K562 (cell line): ENCODE data around the gene UQCRHL. TPM values are rescaled to one million over a fixed set of nuclear protein-coding genes. Genes with fewer than 3 reads are reported as not detected.

Experiments
- CXXC5 ChIP-seq: fragments of 250-450 bp; sonication (Bioruptor Pico); IDR thresholded peaks from 2 replicates; pipeline ENCODE4 v1.8.0; 2022; ENCODE audit warnings: inconsistent platforms, mild to moderate bottlenecking, moderate library complexity
- DACH1 ChIP-seq: fragments of 450-650 bp; IDR thresholded peaks from 2 replicates; pipeline ENCODE4 v1.6.1; 2018; ENCODE audit not compliant: partially characterized antibody
- ETV5 ChIP-seq: sonication (generic); formaldehyde crosslinking; IDR thresholded peaks from 2 replicates; pipeline ENCODE4 v1.4.0; 2020; ENCODE audit warnings: low read depth, mild to moderate bottlenecking, missing genetic modification reagents
- FOSL1 ChIP-seq: fragments of 200-800 bp; sonication (Bioruptor generic); conservative IDR thresholded peaks from 2 replicates; pipeline ENCODE4 v1.6.1; 2016; ENCODE audit warnings: missing genetic modification characterization, missing compliant biosample characterization
- GABPB1 ChIP-seq: sonication (generic); formaldehyde crosslinking; IDR thresholded peaks from 2 replicates; pipeline ENCODE4 v1.8.0; 2022; ENCODE audit warnings: mild to moderate bottlenecking, missing genetic modification reagents
- HNRNPK ChIP-seq: fragments of 200-400 bp; formaldehyde crosslinking; IDR thresholded peaks from one replicate; pipeline ENCODE4 v1.6.1; 2018; ENCODE audit warnings: mild to moderate bottlenecking, low read depth, low read length; ENCODE audit not compliant: poor library complexity, severe bottlenecking
- NCOR1 ChIP-seq: fragments of 450-650 bp; IDR thresholded peaks from 2 replicates; pipeline ENCODE4 v1.6.1; 2016; ENCODE audit warnings: mild to moderate bottlenecking, moderate library complexity
- NR2F6 ChIP-seq: fragments of 450-650 bp; formaldehyde crosslinking; IDR thresholded peaks from 2 replicates; pipeline ENCODE4 v1.4.0; 2020; ENCODE audit warnings: mild to moderate bottlenecking
- PHF8 ChIP-seq: fragments of 200-600 bp; sonication (generic); IDR thresholded peaks from 2 replicates; pipeline ENCODE4 v1.6.1; 2012; ENCODE audit warnings: mixed run types, mild to moderate bottlenecking, inconsistent platforms, low read length, moderate library complexity, borderline replicate concordance
- POLR2AphosphoS5 ChIP-seq: IDR thresholded peaks from 2 replicates; pipeline ENCODE4 v1.6.1; 2011; ENCODE audit warnings: mild to moderate bottlenecking, low read depth, low read length, moderate library complexity; ENCODE audit not compliant: control insufficient read depth, insufficient read depth
- POLR2B ChIP-seq: fragments of 450-650 bp; IDR thresholded peaks from 2 replicates; pipeline ENCODE4 v1.6.1; 2018; ENCODE audit warnings: low read depth; ENCODE audit not compliant: partially characterized antibody
- TAF7 ChIP-seq: fragments of 450-650 bp; IDR thresholded peaks from 2 replicates; pipeline ENCODE4 v1.6.1; 2016; ENCODE audit warnings: missing genetic modification characterization, missing compliant biosample characterization
- ZBTB1 ChIP-seq: sonication (generic); formaldehyde crosslinking; IDR thresholded peaks from 2 replicates; pipeline ENCODE4 v1.8.1; 2023; ENCODE audit warnings: missing genetic modification reagents, low read depth, mild to moderate bottlenecking, borderline replicate concordance
- ZNF217 ChIP-seq: sonication (generic); formaldehyde crosslinking; IDR thresholded peaks from 2 replicates; pipeline ENCODE4 v1.8.0; 2022; ENCODE audit warnings: mild to moderate bottlenecking, missing genetic modification reagents
- ZNF551 ChIP-seq: fragments of 250-450 bp; sonication (Bioruptor Pico); IDR thresholded peaks from 2 replicates; pipeline ENCODE4 v1.5.0; 2021; ENCODE audit warnings: mild to moderate bottlenecking, moderate library complexity
- ZNF583 ChIP-seq: fragments of 250-450 bp; sonication (Bioruptor Pico); IDR thresholded peaks from 2 replicates; pipeline ENCODE4 v1.4.0; 2020
- ZNF584 ChIP-seq: fragments of 200-800 bp; sonication (Bioruptor generic); IDR thresholded peaks from 2 replicates; pipeline ENCODE4 v1.6.1; 2016; ENCODE audit warnings: low read depth, mild to moderate bottlenecking, missing genetic modification characterization, missing compliant biosample characterization
- ZNF717 ChIP-seq: fragments of 250-450 bp; sonication (Bioruptor Pico); IDR thresholded peaks from 2 replicates; pipeline ENCODE4 v1.5.0; 2021
- ZNF740 ChIP-seq, 3 experiments: fragments of 200-800 bp in 1 of 3; sonication (Bioruptor generic) in 1 of 3; sonication (generic) in 1 of 3; formaldehyde crosslinking in 1 of 3; IDR thresholded peaks; 2 replicates each; pipeline versions ENCODE4 v1.6.1 to v1.8.0; 2016 to 2022; ENCODE audit warnings: mild to moderate bottlenecking in 2 of 3, missing compliant biosample characterization in 2 of 3, missing genetic modification characterization in 2 of 3, missing genetic modification reagents in 1 of 3
- ZNF75A ChIP-seq: fragments of 450-650 bp; formaldehyde crosslinking; IDR thresholded peaks from 2 replicates; pipeline ENCODE4 v1.4.0; 2020; ENCODE audit warnings: mild to moderate bottlenecking
- polyA plus RNA-seq, 8 experiments: library from polyadenylated mRNA; depleted of rRNA in 4 of 8; stranded (reverse) in 5 of 8; unstranded in 3 of 8; fragments of >200 nt; fragmentation: Nextera tagmentation in 2 of 8; fragmentation: Illumina TruSeq in 1 of 8; extraction: Ambion mirVana in 2 of 8; extraction: Trizol in 1 of 8; gene quantifications; 2 replicates each; pipeline versions ENCODE4 v1.2.1 to v1.2.3, GENCODE V29; 2011 to 2014; ENCODE audit warnings: inconsistent platforms in 1 of 8, missing spikeins in 1 of 8
- total RNA-seq, 7 experiments: library from RNA; depleted of rRNA in 6 of 7; stranded (reverse); fragments of >200 nt in 6 of 7; fragmentation: Illumina TruSeq in 2 of 7; extraction: Trizol in 2 of 7; gene quantifications; 2 replicates each; pipeline versions ENCODE4 v1.2.1 to v1.2.3, GENCODE V29; 2011 to 2021; ENCODE audit warnings: low replicate concordance in 1 of 7
- TF ChIP-seq, protein P1 (sequence below): sonication (generic); formaldehyde crosslinking; IDR thresholded peaks from 2 replicates; pipeline ENCODE4 v1.8.0; 2022; ENCODE audit warnings: missing genetic modification reagents, mild to moderate bottlenecking, borderline replicate concordance
- TF ChIP-seq, protein P2 (sequence below): fragments of 250-450 bp; sonication (Bioruptor Pico); IDR thresholded peaks from 2 replicates; pipeline ENCODE4 v1.8.0; 2022; ENCODE audit warnings: inconsistent platforms
- TF ChIP-seq, protein P3 (sequence below): sonication (generic); formaldehyde crosslinking; IDR thresholded peaks from 2 replicates; pipeline ENCODE4 v1.9.0; 2022; ENCODE audit warnings: mild to moderate bottlenecking, missing genetic modification reagents

Gene UQCRHL
- total and polyA plus RNA-seq, 9 of the 15 experiments (the other 6 are each of a cell fraction or from before 2014, with no cell fraction given): 5.1 to 41.3 (median 21.8) TPM

DNA sequence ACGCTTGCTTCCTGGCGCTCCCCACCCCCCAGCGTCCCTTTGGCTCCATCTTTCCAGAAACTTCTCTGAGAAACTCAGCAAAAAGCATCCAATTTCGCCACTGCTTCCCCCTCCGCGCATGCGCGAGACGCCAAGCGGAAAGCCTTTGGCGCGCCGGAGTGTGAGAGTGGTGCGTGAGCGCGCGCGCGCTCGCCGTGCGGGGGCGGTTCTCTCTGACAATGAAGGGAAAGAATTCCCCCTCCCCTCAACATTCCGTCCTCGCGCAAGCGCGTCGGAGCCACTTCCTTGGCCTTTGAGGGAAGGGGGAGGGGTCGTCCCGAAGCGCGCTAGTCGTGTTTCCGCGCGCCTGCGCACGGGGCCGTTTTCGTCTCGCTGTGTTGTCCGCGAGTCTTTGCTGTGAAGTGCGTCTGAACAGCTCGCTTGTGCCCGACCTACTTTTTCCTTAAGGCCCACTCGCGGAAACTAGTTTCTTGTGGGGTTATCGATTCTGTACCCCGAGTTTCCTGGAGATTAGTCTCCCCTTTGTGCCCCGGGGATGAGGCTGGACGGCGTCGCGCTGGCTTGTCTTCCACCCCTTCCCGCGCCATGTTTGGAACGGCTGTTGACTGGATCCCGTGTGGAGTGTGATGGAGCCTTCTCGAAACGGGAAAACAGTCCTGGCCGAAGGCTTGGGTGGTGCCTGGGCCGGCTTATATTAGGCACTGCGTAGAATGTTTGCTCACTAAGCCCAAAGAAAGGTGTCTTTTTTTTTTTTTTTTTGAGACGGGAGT lies 28.5 kb upstream of the UQCRHL start (continued):
- TF ChIP-seq, protein P1, sequence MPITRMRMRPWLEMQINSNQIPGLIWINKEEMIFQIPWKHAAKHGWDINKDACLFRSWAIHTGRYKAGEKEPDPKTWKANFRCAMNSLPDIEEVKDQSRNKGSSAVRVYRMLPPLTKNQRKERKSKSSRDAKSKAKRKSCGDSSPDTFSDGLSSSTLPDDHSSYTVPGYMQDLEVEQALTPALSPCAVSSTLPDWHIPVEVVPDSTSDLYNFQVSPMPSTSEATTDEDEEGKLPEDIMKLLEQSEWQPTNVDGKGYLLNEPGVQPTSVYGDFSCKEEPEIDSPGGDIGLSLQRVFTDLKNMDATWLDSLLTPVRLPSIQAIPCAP (CRISPR knock-in tag): no peak
- no peak for TF ChIP-seq ZNF551 (CRISPR knock-in tag)
- TF ChIP-seq ZBTB1 (CRISPR knock-in tag): no peak
- no peak for TF ChIP-seq ZNF75A (CRISPR knock-in tag)
- TF ChIP-seq, protein P2, sequence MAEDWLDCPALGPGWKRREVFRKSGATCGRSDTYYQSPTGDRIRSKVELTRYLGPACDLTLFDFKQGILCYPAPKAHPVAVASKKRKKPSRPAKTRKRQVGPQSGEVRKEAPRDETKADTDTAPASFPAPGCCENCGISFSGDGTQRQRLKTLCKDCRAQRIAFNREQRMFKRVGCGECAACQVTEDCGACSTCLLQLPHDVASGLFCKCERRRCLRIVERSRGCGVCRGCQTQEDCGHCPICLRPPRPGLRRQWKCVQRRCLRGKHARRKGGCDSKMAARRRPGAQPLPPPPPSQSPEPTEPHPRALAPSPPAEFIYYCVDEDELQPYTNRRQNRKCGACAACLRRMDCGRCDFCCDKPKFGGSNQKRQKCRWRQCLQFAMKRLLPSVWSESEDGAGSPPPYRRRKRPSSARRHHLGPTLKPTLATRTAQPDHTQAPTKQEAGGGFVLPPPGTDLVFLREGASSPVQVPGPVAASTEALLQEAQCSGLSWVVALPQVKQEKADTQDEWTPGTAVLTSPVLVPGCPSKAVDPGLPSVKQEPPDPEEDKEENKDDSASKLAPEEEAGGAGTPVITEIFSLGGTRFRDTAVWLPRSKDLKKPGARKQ: no peak
- no peak for TF ChIP-seq HNRNPK
- TF ChIP-seq POLR2B: peak; percentile 97
- TF ChIP-seq FOSL1 (tag): no peak; the same call in 1 of the 2 replicates
- peak; percentile 51; the same call in 1 of the 2 replicates for TF ChIP-seq ETV5 (CRISPR knock-in tag)
- TF ChIP-seq ZNF740 (CRISPR knock-in tag; IDR thresholded peaks at IDR 0.05): peak; percentile 14; the same call in 1 of the 2 replicates
- TF ChIP-seq ZNF740 (tag; IDR thresholded peaks at IDR 0.05): no peak
- TF ChIP-seq ZNF584: peak; percentile 92
- no peak for TF ChIP-seq NR2F6
- TF ChIP-seq CXXC5: peak; percentile 91
- peak; percentile 89 for TF ChIP-seq POLR2AphosphoS5
- no peak; the same call in 1 of the 2 replicates for TF ChIP-seq NCOR1
- peak; percentile 78 for TF ChIP-seq GABPB1 (CRISPR knock-in tag)
- peak; percentile 74 for TF ChIP-seq ZNF583 (CRISPR knock-in tag)
- peak; percentile 88 for TF ChIP-seq PHF8
- TF ChIP-seq ZNF217: no peak
- TF ChIP-seq, protein P3, sequence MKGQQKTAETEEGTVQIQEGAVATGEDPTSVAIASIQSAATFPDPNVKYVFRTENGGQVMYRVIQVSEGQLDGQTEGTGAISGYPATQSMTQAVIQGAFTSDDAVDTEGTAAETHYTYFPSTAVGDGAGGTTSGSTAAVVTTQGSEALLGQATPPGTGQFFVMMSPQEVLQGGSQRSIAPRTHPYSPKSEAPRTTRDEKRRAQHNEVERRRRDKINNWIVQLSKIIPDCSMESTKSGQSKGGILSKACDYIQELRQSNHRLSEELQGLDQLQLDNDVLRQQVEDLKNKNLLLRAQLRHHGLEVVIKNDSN (CRISPR knock-in tag): 0 out of 2 replicates have a peak, but pooled peaks have one; percentile 7
- peak; percentile 95 for TF ChIP-seq TAF7 (tag)
- TF ChIP-seq ZNF717 (CRISPR knock-in tag): no peak
- TF ChIP-seq DACH1: no peak
